8988T (cell line): ENCODE measurements around the gene MUC5B.

ENCODE experiments used
- DNase-seq: peaks from one replicate; pipeline ENCODE4 v3.0.0; 2011

Gene MUC5B

DNA sequence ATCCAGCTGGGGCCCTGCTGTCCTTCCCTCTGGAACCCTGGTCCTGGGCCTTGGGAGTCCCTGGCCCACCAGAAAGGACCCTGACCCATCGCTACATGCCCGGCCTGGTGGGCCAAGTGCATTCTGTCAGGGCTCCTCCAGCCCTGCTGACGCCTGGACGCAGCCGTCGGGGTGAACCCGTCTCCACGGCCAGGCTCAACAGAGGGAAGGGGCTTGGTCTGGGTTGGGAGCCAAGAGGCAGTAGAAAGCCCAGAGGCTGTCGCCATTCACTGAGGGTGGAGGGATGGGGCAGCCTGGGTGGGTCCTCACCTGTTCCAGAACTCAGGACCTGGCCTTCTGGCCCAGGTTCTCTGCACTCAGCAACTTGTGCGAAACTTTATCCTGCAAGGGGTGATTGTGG is 47.6 kb downstream of the MUC5B start:
- no peak for DNase-seq

DNA sequence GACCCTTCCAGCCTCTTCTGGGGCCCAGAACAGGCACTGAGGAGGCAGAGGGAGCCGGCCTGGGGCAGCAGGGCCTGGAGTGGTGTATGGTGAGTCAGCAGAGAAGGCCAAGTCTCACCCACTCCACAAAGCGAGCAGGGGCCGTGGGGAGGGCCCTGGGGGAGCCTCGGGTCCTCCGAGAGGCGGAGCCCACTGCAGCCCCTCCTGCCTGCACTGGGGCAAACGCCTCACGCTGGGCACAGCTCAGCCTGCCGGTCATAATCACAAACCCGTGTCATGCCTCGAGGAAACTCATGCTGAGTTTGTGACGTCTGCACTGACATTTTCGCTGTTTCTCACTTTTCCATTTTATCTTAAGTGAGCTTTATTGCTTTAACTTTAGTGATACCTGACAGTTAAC is 48.1 kb downstream of the MUC5B start:
- no peak for DNase-seq

DNA sequence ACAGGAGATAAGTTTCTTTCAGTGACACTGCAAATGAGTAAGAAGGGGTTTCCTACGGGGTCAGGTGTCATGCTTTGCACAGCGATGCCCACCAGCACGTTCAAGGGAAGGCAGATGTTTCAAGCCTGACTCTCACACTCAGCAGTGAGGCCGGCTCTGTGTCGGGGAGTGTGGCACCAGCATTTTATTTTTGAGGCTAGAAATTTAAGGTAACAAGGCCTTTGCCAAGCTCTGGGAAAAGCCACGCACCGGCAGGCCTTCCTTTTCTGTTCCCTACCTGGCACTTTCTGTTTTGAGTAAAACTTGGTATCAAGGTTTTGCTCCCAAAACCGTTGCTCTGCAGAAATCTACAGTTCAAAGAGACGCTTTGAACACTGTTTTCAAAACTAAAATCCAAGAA is 48.5 kb downstream of the MUC5B start:
- no peak for DNase-seq

DNA sequence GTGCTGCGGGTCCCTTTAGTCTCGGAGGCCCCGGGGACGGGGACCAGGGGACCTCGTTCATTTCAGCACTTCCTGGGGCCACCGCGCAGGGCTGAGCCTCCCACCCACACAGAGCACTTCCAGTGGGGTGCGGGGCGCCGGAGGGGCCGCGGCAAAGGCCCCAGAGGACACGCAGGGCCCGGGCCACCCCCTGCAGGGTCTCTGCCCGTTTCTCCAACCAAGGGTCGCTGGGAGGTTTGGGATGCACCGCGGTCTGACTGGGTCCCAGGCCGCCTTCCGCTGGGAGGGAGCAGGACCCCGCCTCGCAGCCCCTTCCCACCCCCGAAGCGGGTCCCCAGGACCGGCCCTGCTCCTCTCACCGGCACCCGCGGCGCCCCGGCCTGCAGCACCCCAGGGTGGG is 49.1 kb downstream of the MUC5B start:
- no peak for DNase-seq

DNA sequence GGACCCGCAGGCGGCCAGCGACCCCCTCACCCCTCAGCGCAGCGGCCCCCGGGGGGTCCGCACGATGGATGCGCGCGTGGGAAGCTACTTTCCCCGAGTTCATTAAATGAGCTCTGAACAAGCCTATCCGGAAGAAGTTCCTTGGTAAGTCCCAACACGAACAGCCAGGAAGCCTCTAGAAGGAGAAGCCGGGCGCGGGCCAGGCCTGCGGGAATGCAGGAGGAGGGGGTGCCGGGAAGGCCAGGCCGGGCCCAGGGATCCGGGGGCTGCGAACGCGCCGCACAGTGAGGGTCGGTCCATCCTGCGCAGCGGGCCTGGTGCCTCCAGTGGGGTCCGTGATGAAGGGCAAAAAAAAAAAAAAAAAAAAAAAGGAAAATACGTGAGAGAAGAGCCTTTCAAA is 49.7 kb downstream of the MUC5B start:
- DNase-seq = no peak

DNA sequence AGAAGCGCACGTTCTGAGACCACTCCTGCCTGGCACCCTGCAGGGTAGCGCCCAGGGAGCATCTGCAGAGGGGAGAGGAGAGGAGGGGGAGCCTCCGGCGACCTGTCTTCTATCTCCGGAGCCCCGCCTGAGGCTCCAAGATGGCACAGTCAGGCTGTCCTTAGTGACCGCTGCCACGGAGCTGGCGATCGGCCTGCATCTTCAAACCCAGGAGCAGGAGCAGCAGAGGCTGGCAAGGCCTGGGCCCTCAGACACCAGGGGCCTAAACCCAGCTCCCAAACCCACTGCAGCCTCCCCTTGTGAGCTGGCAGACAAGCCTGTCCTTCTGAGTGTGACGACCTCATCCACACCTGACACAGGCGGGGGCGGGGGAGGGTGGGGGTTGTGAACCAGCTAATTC is 51.6 kb downstream of the MUC5B start:
- DNase-seq = no peak

DNA sequence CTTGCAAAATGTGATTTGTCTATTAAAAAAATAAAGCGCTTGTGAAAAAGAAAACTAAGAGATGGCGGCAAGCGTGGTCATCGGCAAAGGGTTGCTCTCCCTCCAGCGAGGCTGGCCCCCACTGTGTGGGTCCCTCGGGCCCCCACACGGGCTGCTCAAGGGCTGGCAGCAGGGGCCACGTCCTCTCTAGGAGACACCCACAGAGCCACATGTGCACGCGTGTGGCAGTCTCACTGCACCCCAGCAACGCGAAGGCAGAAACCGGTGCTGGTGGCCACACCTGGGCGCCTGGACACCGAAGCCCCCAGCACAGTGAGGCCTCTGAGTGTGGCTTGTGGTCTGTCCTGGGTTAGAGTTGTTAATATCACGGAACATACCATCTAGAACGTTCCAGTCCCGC is 52.2 kb downstream of the MUC5B start:
- no peak for DNase-seq

DNA sequence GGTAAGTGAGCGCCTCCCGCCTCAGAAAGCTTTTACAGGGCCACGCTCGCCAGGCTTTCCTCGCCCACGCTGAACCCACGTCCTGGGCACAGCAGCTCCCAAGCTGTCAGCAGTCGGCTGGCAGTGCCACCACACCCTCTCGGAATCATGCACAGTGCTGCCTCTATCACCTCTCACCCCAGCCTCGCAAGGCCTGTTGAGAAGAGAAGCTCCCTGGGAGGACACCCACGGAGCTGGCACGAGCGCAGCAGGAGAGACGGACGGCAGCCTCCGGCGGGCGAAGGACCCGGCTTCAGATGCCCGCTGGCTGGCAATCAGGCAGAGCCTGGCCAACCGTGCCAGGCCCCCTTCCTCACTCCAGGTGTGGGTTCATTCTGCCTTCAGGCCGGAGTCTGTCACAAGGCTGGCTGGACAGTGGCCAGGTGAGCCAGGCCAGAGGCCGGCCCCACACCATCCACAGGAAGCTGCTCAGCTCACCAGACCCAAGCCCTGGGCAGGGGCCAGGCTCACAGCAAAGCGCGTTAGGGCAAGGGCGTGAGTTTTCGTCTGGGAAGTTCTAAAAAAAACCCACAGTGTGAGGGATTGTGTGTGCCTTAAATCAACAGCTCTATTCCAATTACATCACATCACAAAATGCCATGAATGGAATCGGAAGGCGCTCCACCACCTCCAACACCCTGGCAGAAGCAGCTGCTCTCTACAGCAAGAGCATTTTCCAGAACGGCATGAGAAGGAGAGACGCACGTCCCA is 53.4 kb downstream of the MUC5B start:
- DNase-seq = no peak

DNA sequence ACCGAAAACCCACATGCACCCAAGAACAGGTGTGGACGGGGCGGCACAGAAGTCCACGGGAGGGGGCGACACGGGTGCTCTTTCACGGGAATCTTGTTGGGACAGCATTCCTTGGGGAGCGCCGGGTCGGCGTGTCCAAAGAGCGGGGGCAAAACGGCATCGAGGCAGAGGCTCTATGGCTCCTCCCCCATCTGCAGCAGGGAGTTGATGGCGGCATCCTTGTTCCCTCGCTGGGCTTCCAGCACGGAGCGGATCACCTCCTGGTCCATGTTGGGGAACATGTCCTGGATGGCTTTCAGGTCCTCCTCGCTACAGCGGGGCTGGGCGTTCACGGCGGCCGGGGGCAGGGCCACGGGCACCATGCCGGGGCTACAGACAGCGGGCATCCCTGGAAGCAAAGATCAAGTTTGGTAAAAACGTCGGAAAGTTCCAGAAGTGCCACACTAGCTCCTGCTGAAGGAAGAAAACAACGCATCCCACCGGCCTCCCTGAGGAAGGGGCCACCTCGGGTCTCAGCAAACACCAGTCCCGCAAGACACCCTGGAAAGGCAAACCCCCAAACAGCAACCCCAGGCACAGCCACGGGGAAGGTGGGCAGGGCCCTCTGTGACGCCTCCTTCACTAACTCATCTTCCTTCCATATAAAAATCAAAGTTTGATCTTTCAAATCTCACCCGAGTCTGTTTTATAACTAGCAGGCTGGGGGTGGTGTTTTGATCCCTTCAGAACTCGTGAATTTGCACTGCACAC is 54.2 kb downstream of the MUC5B start:
- DNase-seq = no peak

DNA sequence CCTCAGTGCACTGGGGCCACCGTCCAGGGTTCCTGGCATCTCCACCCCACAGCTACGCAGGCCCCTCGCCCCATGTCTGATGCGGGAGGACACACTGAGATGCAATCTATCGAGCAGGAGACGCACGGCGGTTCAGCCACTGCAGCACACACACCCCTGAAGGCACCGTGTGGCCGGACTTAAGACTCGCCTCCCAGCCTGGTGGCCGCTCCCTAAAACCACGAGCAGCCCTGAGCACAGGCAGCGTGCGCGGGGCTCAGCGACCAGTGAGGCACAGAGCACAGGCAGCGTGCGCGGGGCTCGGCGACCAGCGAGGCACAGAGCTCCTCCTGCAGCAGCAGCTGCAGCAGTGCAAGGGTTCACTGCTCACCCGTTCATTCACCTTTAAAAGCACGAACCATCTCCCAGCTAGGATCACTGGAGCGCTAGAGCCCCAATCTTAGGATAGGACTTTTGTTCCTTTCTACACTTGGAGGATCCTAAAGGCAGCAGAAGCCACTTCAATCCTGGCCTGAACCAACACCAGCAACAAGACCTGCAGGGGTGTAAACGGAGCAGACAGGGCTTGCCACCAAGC is 55.2 kb downstream of the MUC5B start:
- DNase-seq = no peak

DNA sequence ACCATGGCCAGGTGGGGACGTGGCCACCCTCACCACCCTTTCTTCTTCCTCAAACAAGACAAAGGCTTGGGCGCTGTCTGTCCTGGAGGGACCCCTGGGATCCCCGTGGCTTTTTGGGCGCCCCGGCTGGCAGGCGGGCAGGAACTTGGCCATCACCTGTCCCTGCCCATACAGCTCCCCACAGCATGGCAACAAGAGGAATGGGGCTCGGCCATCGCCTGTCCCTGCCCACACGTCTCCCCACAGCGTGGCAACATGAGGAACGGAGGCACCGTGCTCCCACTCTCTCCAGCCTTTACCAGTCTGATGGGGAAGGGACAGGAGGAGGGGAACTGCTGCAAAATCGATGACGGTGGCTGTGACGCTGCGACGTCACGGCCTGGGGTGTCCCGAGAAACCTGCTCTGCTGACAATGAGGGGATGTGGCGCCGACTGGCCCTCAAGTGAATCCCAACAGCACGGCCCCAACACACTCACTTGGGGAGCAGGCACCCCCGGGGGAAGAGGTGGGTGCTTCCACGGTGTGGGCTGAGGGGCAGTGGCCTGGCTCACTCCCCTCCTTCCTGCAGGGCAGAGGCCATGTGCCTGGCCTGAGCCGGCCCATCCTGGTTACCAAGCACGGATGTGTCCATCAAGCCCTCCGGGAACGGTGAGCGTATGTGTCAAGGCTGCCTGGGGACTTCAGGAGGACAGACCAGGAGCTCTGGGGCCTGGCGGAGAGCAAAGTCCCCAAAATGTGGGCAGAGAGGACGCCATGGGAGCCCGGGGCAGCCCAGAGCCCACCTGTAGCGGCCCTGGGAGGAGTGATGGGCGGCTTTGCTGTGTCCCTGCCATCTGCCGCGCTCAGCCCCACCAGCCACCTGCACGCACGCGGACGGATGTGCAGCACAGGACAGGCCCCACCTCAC is 56.2 kb downstream of the MUC5B start:
- DNase-seq = no peak

DNA sequence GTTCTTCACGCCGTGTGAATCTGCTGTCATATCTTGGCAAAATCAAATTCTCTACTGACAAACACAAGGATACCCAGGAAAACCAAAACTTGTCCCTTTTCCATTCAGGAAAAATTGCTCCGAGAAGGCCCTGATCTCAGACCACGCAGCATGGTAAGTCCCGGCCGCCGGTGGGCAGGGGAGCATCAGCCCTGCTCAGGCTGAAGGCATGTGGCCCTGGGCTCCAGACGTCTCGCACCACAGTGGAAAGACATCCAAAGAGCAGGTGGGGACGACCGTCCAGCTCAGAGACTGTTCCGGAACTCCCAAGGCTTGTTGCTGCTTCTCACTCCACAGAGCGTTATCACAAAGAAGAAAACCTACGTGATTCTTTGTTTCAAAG is 56.8 kb downstream of the MUC5B start:
- no peak for DNase-seq

DNA sequence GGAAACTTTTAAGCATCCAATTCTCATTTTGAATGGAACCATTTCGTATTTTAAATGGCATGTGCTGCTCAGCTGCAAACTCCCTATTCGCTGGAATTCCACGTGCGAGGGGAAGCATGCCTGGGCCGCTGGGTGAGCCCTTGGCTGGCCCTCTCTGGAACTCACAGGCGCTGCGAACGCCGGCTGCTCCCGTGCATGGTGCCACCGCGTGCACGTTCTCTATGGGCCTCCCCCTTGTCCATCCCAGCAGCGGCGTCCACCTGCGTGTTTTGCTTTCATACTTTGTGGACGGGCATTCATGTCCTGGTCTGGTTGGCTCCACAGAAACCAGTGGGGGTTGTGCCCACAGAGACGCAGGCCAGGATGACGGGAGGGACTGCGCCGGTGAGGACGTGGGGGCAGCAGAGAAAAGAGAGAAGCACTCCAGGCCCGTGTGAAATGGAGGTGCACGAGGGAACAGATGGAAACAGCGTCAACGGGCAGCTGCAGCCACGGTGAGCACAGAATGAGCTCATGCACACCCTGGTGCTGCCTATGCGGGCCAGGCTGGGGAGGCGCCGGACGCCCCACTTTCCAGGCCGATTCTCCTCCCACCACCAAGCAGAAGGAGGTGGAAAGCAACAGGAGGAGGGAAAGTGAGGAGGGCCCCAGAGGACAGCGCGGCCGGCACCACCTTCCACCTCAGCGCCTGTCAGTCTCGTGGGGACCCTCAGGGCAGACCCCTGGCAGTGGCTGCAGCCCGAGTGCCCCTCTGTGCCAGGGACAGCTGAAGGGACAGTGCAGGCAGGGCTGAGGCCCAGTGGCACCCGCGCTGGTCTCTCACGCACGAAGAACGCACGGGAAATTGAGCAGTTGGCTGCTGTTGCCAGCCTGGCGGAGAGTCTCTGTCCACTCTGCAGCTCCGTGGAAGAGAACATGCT is 57.5 kb downstream of the MUC5B start:
- DNase-seq = no peak

DNA sequence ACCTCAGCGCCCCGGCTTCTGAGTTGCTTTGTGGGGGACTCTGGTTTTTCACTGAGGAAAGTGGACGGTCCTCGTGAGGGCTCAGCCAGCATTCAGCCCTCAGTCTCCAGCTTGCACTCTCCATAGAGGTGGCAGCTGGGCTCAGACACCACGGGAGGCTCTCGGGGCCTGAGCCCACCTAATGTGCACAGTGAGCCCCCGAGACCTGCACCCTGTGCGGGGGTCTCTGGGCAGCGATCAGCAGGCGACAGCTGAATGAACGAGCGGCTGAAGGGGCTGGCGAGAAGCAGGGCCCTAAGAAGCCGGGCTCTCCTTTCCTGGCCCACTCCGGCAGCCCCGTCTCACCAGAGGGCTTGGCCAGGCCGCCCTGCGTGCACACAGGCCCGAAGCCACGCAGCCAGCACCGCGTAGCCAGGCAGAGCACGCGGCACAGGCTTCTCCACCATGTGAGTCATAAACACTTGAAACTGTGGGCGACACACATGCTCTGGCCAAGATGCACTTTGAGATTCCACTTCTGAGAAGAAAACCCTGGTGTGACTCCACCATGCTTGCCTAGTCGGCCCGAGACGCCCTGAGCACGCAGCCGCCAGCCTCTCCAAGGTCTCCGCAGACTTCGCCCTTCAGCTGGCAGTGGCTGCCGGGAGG is 58.6 kb downstream of the MUC5B start:
- DNase-seq = no peak

DNA sequence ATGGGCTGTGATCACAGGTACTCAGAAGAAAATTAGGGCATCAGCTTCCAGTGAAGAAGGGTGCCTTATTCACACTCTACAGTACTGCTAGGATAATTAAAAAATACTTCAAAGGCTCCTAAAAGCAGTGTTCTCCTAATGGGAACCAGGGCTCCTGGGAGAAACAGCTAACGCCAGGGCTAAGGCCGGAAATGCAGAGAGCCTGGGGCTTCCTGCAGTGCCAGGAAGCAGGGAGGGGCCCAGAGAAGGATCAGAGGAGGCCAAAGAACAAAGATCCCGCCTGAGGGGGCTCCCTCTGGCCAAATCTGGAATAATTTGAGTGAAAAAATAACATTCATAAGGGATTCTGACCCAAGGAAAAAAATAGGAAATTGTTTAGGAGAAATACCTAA is 59.1 kb downstream of the MUC5B start:
- DNase-seq = no peak

DNA sequence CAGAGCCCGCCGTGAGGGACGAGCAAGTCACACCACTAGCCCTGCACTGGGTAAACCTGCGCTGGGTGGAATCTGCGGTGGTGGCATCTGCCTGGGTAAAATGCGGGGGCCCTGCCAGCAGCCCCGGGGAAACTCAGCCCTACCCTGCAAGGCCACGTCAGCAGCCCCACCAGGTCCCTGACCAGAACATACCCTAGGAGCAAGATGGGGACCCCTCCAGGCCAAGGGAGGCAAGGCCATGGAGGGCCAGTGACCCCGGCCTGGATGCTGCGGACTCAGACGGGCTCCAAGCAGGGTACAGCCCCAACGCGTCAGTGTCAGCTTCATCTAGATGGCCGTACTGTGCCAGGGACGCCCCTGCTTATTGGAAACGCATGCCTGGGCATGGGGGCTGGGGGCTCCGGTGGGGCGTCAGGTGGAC is 60.2 kb downstream of the MUC5B start:
- DNase-seq = no peak

DNA sequence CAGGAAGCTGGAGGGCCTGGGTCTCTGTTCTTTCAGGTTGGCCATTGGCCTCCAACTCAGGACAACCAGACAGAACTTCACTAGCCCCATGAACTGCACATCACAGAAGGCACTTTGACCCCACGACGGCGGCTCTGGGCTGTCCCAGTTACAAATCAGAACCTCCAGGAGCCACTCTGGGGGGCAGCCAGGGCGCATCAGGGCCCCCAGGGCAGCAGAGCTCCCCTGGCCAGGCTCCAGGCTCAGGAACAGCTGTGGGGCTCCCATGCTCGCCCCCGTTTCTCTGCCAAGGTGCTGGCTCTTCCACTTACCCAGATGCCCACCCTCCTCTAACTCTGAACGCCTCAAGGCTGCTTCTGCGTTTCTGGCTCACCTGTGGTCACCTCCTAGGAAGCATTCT is 61.0 kb downstream of the MUC5B start:
- DNase-seq = no peak

DNA sequence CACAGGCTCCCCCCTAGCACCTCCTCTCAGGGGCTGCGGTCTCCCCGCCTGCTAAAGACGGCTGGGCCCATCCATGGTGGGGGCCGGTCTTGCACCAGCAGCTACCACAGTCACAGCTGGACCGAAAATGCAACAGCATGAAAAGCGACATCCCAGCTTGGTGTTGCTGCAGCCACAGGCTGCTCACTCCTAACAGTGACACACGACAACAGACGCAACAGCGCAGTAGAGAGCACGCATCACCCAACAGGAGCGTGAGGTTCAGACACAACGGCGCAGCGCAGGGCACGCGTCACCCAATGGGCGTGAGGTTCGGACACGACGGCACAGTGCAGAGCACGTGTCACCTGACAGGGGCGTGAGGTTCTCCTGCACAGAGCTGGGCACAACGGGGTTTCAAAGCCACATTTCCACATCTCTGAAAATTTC is 62.5 kb downstream of the MUC5B start:
- DNase-seq = no peak

DNA sequence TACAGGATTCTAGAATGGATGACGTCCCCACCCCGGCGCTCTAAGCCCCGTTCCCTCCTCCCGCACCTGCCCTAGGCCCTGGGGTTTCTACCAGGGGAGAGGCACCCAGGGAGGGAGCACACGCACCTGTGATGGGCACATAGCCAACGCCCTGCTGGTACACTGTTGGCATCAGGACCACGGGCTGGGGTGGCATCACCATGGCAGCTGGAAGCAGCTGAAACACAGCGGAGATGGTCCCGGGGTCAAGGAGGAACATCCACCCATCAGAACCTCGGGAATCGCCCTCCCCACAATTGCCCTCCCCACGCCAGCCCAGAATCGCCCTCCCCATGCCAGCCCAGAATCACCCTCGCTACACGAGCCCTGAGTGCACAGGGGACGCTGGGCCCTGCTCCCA is 63.0 kb downstream of the MUC5B start:
- no peak for DNase-seq

DNA sequence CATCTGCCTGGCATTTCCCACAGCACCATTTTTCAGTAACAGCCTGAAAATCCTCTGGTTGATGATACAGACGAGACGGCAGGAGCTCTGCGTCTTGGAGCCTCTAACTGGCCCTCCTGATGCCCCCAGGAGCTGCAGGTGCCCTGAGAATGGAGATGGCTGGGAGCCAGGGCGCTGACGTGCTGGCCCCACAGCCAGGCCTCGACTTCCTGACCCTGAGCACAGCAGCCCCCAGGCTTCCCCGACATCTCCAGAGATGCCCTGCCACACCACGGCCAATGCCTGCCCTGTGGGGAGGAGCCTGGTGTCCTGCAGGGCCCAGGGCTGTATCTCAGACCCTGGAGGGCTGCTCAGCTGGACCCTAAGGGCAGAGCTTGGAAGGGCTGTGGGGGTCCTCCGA is 65.1 kb downstream of the MUC5B start:
- no peak for DNase-seq

DNA sequence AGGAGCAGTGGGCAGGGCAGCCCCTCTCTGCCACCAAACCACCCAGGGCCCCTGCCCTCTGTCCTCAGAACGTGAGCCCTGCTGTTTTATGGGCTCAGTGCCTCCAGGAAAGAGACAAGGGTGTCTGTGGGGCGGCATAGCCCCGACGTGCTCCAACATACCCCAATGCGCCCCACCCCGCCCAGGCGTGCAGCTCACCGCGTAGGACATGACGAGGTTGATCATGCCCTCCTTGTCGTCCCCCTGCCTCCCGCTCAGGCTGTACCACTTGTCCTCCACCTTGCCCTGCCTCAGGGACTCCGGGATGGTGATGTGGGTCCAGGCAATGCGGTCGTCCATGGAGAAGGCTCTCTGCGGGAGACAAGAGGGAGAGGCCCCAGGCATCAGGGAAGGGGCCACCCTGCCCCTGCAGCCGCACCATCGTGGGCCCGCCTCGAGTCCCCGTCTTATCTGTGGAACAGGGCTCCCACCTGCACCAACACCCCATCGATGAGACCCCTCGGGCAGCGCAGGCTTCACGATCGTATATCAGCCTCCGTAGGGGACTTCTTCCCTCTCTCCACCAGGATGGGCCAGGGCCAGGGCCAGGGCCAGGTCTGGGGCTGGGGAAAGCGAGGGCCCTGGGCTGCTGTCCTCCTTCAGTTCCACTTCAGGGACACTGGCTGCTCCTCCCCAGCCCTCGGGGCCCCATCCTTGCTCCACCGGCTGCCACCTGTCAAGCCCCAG is 65.7 kb downstream of the MUC5B start:
- DNase-seq = no peak
